ENCODE results near the gene EPG5.

Gene EPG5

GRCh38 chr18:45935591-45936335 lies 31.4 kb downstream of the EPG5 start:
- no peak overlapping the region for H3K27ac ChIP-seq
- no peak for TF ChIP-seq CTCF (conservative IDR thresholded peaks at IDR 0.05)
- no peak for TF ChIP-seq ZFX (IDR thresholded peaks at IDR 0.05)

- no peak overlapping the region for H3K27ac ChIP-seq
- no peak for TF ChIP-seq CTCF (conservative IDR thresholded peaks at IDR 0.05)
- TF ChIP-seq ZFX (IDR thresholded peaks at IDR 0.05): no peak
These were observed 34.4 kb downstream of the EPG5 start for GRCh38 chr18:45932708-45933107.

- H3K27ac ChIP-seq: no peak overlapping the region
- no peak for TF ChIP-seq ZFX (IDR thresholded peaks at IDR 0.05)
- TF ChIP-seq CTCF (conservative IDR thresholded peaks at IDR 0.05): no peak
These were observed 36.2 kb downstream of the EPG5 start for GRCh38 chr18:45930963-45931362.

GRCh38 chr18:45926691-45927090 lies 40.4 kb downstream of the EPG5 start:
- no peak overlapping the region for H3K27ac ChIP-seq
- TF ChIP-seq ZFX (IDR thresholded peaks at IDR 0.05) (no peak), CTCF (conservative IDR thresholded peaks at IDR 0.05) (no peak)

- no peak for TF ChIP-seq CTCF (conservative IDR thresholded peaks at IDR 0.05)
- no peak for TF ChIP-seq ZFX (IDR thresholded peaks at IDR 0.05)
- H3K27ac ChIP-seq: no peak overlapping the region
These were observed 41.0 kb downstream of the EPG5 start for GRCh38 chr18:45926085-45926484.

GRCh38 chr18:45923138-45923537 lies 44.0 kb downstream of the EPG5 start:
- no peak for TF ChIP-seq CTCF (conservative IDR thresholded peaks at IDR 0.05)
- no peak for TF ChIP-seq ZFX (IDR thresholded peaks at IDR 0.05)
- no peak overlapping the region for H3K27ac ChIP-seq

GRCh38 chr18:45920367-45920766 lies 46.8 kb downstream of the EPG5 start:
- no peak overlapping the region for H3K27ac ChIP-seq

More at GRCh38 chr18:45920367-45920766, 46.8 kb downstream of the EPG5 start:
- TF ChIP-seq ZFX (IDR thresholded peaks at IDR 0.05): no peak
- TF ChIP-seq CTCF (conservative IDR thresholded peaks at IDR 0.05): no peak

Data from C4-2B (cell line).